ENCODE results near the gene OS9. TPM values are rescaled to one million over a fixed set of nuclear protein-coding genes. Genes with fewer than 3 reads are reported as not detected.
"Not testable (repeated sequence)": the region's sequence is repeated elsewhere in the genome, so short reads cannot be mapped to it uniquely, and the experiment has no call there.

Gene OS9
- polyA plus RNA-seq (2013, experiment 1 of 2; ENCODE audit: insufficient read length) = 265 TPM
- 253 TPM for polyA plus RNA-seq (2013, experiment 2 of 2; ENCODE audit: insufficient read length)

- peak; percentile 100 for DNase-seq
These were observed at the start of gene OS9 for GRCh38 chr12:57693659-57694458. TSS of gene OS9 (plus strand) at chr12:57694132. CDS start at chr12:57694162, 30 bp downstream.

DNA sequence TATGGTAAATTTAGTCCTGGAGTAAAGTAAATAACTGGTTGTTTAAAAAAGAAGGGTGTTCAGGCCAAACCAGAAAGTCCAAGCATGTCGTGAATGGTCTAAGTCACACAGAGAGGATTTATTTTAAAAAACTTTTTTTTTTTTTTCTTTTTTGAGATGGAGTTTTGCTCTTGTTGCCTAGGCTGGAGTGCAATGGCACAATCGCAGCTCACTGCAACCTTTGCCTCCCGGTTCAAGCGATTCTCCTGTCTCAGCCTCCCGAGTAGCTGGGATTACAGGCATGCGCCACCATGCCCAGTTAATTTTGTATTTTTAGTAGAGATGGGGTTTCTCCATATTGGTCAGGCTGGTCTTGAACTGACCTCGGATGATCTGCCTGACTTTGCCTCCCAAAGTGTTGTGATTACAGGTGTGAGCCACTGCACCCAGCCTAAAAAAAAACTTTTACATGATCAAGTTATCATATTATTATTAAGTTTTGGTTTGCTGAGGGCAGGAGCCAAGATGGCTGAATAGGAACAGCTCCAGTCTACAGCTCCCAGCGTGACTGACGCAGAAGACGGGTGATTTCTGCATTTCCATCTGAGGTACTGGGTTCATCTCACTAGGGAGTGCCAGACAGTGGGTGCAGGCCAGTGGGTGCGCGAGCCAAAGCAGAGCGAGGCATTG lies 47.8 kb upstream of the OS9 start:
- DNase-seq = not testable (repeated sequence)

GRCh38 chr12:57646659-57647049 lies 47.3 kb upstream of the OS9 start:
- not testable (repeated sequence) for DNase-seq

DNA sequence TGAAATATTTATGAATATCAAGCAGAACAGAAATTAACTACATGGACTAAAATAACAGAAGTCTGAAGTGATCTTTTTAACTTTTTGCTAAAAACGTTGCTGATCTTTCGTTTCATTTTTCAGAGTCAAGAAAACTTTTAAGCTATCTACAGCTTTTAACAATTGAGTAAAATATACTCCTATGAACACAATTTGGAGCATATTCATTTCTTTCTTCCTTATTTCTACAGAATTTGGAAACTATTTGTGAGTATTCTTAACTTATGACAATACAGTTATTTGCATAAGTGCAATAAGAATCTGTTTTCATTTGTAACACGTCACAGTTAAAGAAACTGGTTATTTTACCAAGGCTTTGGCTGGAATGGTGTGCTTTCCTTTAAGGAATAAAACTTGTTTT lies 39.9 kb upstream of the OS9 start:
- DNase-seq = no peak

DNA sequence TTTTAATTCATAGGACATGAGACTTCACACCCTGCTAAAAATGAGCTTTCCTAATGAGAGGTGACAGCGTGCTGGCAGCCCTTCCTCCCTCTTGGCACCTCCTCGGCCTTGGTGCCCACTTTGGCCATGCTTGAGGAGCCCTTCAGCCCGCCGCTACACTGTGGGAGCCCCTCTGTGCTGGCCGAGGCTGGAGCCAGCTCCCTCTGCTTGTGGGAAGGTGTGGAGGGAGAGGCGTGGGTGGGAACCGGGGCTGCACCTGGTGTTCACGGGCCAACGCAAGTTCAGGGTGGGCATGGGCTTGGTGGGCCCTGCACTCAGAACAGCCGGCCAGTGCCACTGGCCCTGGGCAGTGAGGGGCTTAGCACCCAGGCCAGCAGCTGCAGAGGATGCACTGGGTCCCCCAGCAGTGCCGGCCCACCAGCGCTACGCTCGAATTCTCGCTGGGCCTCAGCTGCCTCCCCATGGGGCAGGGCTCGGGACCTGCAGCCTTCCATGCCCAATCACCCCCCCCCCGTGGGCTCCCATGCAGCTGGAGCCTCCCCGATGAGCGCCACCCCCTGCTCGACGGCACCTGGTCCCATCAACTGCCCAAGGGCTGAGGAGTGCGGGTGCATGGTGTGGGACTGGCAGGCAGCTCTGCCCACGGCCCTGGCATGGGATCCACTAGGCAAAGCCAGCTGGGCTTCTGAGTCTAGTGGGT lies 38.2 kb upstream of the OS9 start:
- no peak for DNase-seq

GRCh38 chr12:57656408-57656807 lies 37.5 kb upstream of the OS9 start:
- DNase-seq = not testable (repeated sequence)

DNA sequence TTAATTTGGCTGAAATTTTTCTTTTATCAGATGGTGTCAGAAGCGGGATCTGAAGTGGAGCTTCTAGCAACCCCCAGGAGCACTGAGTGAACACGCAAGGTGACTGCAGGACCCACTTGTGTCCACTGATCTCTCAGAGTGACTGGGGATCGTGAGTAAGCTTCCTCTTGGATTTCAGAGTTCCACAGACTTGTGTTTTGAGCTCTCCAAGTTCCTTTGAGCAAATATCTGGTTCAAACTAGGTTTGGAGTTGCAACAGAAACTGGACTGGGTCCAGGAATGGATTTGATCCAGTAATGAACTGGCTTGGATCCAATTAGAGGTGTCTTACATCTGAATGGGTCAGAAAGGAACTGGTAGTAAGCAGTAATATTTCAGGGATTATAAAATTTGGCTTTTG lies 36.2 kb upstream of the OS9 start:
- DNase-seq = no peak

GRCh38 chr12:57658890-57659289 lies 35.0 kb upstream of the OS9 start:
- DNase-seq = no peak

- DNase-seq = no peak
These were observed 32.6 kb upstream of the OS9 start for GRCh38 chr12:57661376-57661775.

- DNase-seq = not testable (repeated sequence)
These were observed 28.7 kb upstream of the OS9 start for GRCh38 chr12:57665066-57665820.

DNA sequence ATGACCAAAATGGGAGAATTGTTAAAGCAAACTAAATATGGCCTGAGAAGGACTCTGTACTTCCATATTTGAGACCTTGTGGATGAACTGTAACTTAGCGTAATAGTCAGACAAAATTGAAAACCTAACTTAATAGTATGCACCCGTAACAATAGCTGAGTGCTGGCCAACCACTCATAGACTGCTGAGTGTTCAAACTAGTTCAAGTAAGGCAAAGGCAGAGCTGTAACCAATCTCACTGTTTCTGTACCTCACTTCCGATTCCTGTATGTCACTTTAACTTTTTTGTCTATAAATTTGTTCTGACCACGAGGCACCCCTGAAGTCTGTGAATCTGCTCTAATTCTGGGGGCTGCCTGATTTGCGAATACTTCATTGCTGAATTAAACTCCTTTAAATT lies 27.0 kb upstream of the OS9 start:
- no peak for DNase-seq

DNA sequence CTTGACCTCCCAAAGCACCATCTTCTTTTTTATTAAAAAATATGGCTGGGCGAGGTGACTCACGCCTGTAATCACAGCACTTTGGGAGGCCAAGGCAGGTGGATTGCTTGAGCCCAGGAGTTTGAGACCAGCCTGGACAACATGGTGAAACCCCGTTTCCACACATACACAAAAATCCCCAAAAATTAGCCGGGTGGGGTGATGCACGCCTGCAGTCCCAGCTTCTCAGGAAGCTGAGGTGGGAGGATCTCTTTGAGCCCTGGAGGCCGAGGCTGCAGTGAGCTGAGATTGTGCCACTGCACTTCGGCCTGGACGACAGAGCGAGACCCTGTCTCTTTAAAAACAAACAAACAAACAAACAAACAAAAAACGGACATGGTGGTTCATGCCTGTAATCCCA lies 24.2 kb upstream of the OS9 start:
- DNase-seq = not testable (repeated sequence)

- DNase-seq = not testable (repeated sequence)
These were observed 22.1 kb upstream of the OS9 start for GRCh38 chr12:57671811-57672210.

- DNase-seq = no peak
These were observed 21.1 kb upstream of the OS9 start for GRCh38 chr12:57672801-57673200.

DNA sequence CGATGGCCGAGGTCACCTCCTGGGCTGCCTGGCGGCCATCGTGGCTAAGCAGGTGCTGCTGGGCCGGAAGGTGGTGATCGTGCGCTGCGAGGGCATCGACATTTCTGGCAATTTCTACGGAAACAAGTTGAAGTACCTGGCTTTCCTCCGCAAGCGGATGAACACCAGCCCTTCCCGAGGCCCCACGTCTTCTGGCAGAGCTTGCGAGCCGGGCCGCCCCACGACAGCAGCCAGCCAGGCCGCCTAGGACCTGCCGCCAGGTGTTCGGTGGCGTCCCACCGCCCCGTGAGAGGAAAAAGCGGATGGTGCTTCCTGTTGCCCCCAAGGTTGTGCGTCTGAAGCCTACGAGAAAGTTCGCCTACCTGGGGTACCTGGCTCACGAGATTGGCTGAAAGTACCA lies 19.2 kb upstream of the OS9 start:
- DNase-seq = no peak

- not testable (repeated sequence) for DNase-seq
These were observed 16.0 kb upstream of the OS9 start for GRCh38 chr12:57677947-57678346.

GRCh38 chr12:57679697-57680096 lies 14.2 kb upstream of the OS9 start:
- no peak for DNase-seq

- DNase-seq = no peak
These were observed 6.1 kb upstream of the OS9 start for GRCh38 chr12:57687862-57688261.

- no peak for DNase-seq
These were observed 5.0 kb upstream of the OS9 start for GRCh38 chr12:57688931-57689330.

DNA sequence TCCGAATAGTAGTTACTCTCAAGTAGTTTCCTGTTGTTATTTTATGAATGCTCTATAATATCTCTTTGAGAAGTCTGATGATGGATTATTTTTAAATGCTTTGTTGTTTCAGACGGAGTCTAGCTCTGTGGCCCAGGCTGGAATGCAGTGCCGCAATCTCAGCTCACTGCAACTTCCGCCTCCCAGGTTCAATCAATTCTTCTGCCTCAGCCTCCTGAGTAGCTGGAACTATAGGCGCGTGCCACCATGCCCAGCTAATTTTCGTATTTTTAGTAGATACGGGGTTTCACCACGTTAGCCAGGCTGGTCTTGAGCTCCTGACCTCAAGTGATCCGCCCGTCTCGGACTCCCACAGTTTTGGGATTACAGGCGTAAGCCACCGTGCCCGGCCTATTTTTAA lies 1.4 kb upstream of the OS9 start:
- no peak for DNase-seq

DNA sequence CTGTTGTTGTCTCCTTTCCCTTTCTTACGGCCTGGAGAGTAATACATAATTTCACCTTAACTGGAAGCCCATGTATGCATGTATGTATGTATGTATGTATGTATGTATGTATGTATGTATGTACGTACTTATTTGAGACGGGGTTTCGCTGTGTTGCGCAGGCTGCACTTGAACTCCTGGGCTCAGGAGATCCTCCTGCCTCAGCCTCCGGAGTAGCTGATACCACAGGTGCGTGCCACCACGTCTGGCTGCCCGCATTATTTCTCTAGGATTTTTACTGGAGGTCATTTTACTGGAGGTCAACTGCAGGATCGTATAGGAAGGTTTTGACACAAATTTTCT lies 644 bp upstream of the OS9 start:
- DNase-seq = no peak

- peak; percentile 8 for DNase-seq
These were observed 607 bp downstream of the OS9 start for GRCh38 chr12:57694459-57695019.
